OCI-LY7 (cell line): ENCODE measurements around the gene PSEN1.

Experiments used
- CTCF ChIP-seq: fragments of 200-600 bp; sonication (generic); conservative IDR thresholded peaks from 2 replicates; pipeline ENCODE4 v1.5.1; 2014; ENCODE audit warnings: mild to moderate bottlenecking, antibody characterized with exemption, low read length, moderate library complexity, mixed read lengths
- EZH2phosphoT487 ChIP-seq: fragments of 200-600 bp; sonication (generic); IDR thresholded peaks from 2 replicates; pipeline ENCODE4 v1.6.1; 2018; ENCODE audit warnings: low read depth, borderline replicate concordance, mild to moderate bottlenecking, mixed run types, antibody characterized with exemption, low read length, moderate library complexity, mixed read lengths

DNA sequence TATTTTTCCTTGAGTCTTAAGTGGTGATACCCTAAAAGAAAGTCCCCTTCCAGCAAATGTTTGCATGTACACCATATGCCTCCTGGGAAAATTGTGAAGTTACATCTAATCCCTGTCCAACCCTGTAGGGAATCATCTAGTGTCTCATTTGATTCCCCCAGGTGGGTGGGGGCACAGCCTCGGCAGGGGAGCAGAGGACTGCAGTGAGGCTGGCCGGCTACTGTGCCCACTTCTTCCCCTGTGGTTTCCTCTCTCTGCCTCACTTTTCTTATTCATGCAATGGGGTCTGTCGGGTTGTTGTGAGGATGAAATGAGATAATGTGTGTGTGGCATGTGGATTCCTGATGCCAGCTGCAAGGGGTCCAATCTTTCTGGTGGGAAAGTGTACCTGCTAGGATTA is 107.0 kb downstream of the PSEN1 start:
- no peak for TF ChIP-seq CTCF
- TF ChIP-seq EZH2phosphoT487, result no peak
